Osteoblast (primary cell): ENCODE data around the gene TIMM44. TPM values are rescaled to one million over a fixed set of nuclear protein-coding genes. Genes with fewer than 3 reads are reported as not detected.

Source experiments
- DNase-seq: peaks from one replicate; pipeline ENCODE4 v3.0.0; 2011; ENCODE audit warnings: low spot score, mixed read lengths; ENCODE audit not compliant: insufficient read length; ENCODE audit errors: missing footprints
- H2AFZ ChIP-seq: 2 replicates; pipeline ENCODE4 v1.6.0; 2011; ENCODE audit warnings: mild to moderate bottlenecking, low read length
- H3K27ac ChIP-seq: 2 replicates; pipeline ENCODE4 v1.5.1; 2011; ENCODE audit warnings: mild to moderate bottlenecking, low read depth, low read length, moderate library complexity
- H3K27me3 ChIP-seq: 2 replicates; pipeline ENCODE4 v1.6.0; 2012; ENCODE audit warnings: mild to moderate bottlenecking, control low read depth, inconsistent platforms, low read length, moderate library complexity; ENCODE audit not compliant: insufficient read depth
- H3K36me3 ChIP-seq: 2 replicates; pipeline ENCODE4 v1.5.1; 2011; ENCODE audit warnings: mild to moderate bottlenecking, low read length, control low read depth, moderate library complexity; ENCODE audit not compliant: insufficient read depth
- H3K4me1 ChIP-seq: 2 replicates; pipeline ENCODE4 v1.5.1; 2011; ENCODE audit warnings: mild to moderate bottlenecking, low read length, control low read depth, moderate library complexity; ENCODE audit not compliant: insufficient read depth
- H3K4me2 ChIP-seq: 2 replicates; pipeline ENCODE4 v1.6.0; 2011; ENCODE audit warnings: mild to moderate bottlenecking, low read length; ENCODE audit not compliant: insufficient read depth
- H3K4me3 ChIP-seq: fragments of 200-600 bp; sonication (generic); 3 replicates; pipeline ENCODE4 v1.5.1; 2012; ENCODE audit warnings: mild to moderate bottlenecking, low read length, inconsistent platforms; ENCODE audit not compliant: insufficient read depth
- H3K79me2 ChIP-seq: 2 replicates; pipeline ENCODE4 v1.6.0; 2012; ENCODE audit warnings: mild to moderate bottlenecking, low read length, control low read depth, inconsistent platforms; ENCODE audit not compliant: insufficient read depth
- H3K9me3 ChIP-seq: 2 replicates; pipeline ENCODE4 v1.5.1; 2011; ENCODE audit warnings: low read depth, low read length, control low read depth
- H4K20me1 ChIP-seq: 2 replicates; pipeline ENCODE4 v1.6.0; 2012; ENCODE audit warnings: mild to moderate bottlenecking, low read length, control low read depth; ENCODE audit not compliant: insufficient read depth
- total RNA-seq: library from RNA; depleted of rRNA; stranded (reverse); fragments of >200 nt; gene quantifications from 2 replicates; pipeline ENCODE4 v1.2.3, GENCODE V29; 2012
- TF ChIP-seq, protein P1 (sequence below): IDR thresholded peaks from 2 replicates; pipeline ENCODE4 v1.5.1; 2011; ENCODE audit warnings: mild to moderate bottlenecking, low read depth, low read length, moderate library complexity; ENCODE audit errors: extremely low read depth

TIMM44 gene
- total RNA-seq, 1 donor = 52.5 TPM

DNA sequence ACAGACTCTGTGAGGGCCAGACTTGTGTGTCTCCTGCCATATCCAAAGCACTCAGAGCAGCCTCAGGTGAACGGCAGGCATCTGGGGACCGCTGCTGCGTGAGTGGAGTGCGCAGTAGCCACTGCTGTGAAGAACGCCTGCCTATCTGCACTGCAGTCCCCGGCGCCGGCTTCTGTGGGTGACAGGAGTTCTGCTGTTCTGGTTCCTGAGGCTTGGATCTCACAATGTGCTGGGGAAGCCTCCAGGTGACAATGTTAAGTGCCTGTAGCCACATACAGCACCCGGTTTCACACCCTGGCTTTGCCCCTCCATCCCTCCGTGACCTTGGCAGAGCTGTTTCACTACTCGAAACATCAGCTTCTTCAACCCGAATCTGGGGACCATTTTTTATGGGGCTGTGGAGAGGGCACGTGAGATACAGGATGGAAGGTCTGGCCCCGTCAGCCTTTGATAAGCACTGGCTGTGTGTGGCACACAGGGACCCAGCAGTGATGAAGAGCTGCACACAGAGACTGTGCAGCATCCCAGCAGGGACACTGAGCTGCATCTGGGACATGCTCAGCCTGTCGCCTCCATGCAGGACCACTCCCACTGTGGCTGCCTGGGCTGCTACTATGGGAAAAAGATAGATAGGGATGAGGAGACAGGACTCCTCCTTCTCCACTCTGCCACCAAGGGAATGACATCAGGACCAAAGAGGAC lies 33.7 kb upstream of the TIMM44 start:
- H3K4me1 ChIP-seq = no peaks in the 10 kb centered on the region
- no peak overlapping the region for H3K27ac ChIP-seq
- peaks cover 31% of the 10 kb centered on the region for H4K20me1 ChIP-seq
- no peak overlapping the region for H2AFZ ChIP-seq
- peaks cover 56% of the 10 kb centered on the region for H3K36me3 ChIP-seq
- no peak overlapping the region for H3K4me2 ChIP-seq
- DNase-seq = peak; percentile 61
- H3K27me3 ChIP-seq = no peaks in the 10 kb centered on the region
- TF ChIP-seq, protein P1, sequence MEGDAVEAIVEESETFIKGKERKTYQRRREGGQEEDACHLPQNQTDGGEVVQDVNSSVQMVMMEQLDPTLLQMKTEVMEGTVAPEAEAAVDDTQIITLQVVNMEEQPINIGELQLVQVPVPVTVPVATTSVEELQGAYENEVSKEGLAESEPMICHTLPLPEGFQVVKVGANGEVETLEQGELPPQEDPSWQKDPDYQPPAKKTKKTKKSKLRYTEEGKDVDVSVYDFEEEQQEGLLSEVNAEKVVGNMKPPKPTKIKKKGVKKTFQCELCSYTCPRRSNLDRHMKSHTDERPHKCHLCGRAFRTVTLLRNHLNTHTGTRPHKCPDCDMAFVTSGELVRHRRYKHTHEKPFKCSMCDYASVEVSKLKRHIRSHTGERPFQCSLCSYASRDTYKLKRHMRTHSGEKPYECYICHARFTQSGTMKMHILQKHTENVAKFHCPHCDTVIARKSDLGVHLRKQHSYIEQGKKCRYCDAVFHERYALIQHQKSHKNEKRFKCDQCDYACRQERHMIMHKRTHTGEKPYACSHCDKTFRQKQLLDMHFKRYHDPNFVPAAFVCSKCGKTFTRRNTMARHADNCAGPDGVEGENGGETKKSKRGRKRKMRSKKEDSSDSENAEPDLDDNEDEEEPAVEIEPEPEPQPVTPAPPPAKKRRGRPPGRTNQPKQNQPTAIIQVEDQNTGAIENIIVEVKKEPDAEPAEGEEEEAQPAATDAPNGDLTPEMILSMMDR = no peak
- H3K9me3 ChIP-seq = no peaks in the 10 kb centered on the region
- peaks cover 27% of the 10 kb centered on the region for H3K79me2 ChIP-seq
- H3K4me3 ChIP-seq = no peak overlapping the region

DNA sequence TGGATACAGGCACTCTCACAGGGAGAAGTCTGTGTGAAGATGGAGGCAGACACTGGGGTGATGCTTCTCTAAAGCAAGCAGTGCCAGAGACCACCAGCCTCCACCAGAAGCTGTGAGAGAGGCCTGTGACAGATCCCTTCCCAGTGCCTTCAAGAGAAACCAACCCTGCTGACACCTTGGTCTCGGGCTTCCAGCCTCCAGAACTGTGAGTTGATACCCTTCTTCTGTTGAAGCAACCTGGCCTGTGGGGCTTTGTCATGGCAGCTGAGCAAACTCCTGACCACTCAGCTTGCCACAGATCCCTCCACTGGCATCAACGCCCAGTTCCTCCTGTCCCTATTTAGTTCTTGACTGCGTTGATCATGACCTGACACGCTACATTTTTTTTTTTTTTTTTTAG lies 33.0 kb upstream of the TIMM44 start:
- no peaks in the 10 kb centered on the region for H3K9me3 ChIP-seq
- H3K36me3 ChIP-seq = peaks cover 49% of the 10 kb centered on the region
- H3K4me3 ChIP-seq = no peak overlapping the region
- peak; percentile 63 for DNase-seq
- no peak overlapping the region for H3K27ac ChIP-seq
- H3K4me2 ChIP-seq = no peak overlapping the region
- H4K20me1 ChIP-seq = peaks cover 27% of the 10 kb centered on the region
- TF ChIP-seq, protein P1 = no peak
- H2AFZ ChIP-seq = no peak overlapping the region
- peaks cover 21% of the 10 kb centered on the region for H3K79me2 ChIP-seq
- H3K27me3 ChIP-seq = no peaks in the 10 kb centered on the region
- H3K4me1 ChIP-seq = no peaks in the 10 kb centered on the region

DNA sequence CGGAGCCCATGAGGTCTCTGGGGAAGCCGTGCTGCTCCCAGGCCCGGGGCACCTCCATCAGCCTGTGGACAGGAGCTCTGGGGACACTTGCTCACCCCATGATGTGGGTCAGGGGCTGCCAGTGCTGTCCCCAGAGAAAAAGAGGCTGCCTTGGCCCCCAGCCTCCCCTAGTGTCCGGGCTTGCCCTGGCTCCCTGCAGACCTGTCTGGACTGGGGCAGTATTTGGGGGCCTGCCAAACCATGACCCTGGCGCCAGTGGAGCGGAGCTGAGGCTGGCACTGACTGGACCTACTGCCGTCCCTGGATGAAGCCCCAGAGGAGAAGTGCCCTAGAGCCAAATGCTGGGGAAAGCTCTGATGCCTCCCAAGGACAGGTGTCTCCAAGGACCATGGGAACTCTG lies 31.6 kb upstream of the TIMM44 start:
- Histone ChIP-seq H3K79me2 (peaks cover 21% of the 10 kb centered on the region), H4K20me1 (peaks cover 38% of the 10 kb centered on the region), H3K36me3 (peaks cover 38% of the 10 kb centered on the region), H3K27ac (no peak overlapping the region), H3K4me3 (no peak overlapping the region), H3K27me3 (no peaks in the 10 kb centered on the region), H2AFZ (no peak overlapping the region), H3K4me2 (no peak overlapping the region), H3K4me1 (no peaks in the 10 kb centered on the region), H3K9me3 (no peaks in the 10 kb centered on the region)
- TF ChIP-seq, protein P1 = no peak
- peak; percentile 23 for DNase-seq

DNA sequence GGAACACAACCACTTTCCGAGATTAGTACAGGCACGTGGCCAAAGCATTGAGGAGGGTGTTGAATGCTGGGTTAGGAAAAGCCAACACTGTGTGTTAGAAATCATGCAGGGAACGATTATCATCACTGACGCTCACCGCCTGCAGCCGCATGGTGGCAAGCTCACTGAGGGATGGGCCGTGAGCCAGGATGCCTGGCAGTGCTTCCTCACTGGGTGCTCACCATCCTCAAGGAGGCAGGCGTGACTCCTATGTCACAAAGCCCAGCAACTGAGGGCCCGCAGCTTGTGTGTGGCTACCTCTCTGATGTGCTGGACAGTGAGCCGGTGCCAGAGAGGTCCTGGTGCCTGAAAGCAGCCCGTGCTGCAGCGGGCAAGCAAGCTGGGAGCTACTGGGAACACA lies 30.4 kb upstream of the TIMM44 start:
- no peaks in the 10 kb centered on the region for H3K4me1 ChIP-seq
- H2AFZ ChIP-seq = no peak overlapping the region
- peaks cover 38% of the 10 kb centered on the region for H3K36me3 ChIP-seq

More for the DNA sequence above, 30.4 kb upstream of the TIMM44 start:
- TF ChIP-seq, protein P1 = no peak
- Histone ChIP-seq H3K79me2 (peaks cover 18% of the 10 kb centered on the region), H3K27ac (no peak overlapping the region), H3K4me2 (no peak overlapping the region), H4K20me1 (peaks cover 41% of the 10 kb centered on the region), H3K4me3 (no peak overlapping the region), H3K27me3 (no peaks in the 10 kb centered on the region), H3K9me3 (no peaks in the 10 kb centered on the region)
- DNase-seq = peak; percentile 67
